ENCODE data around the gene NUP98.
"Not testable (repeated sequence)": the region's sequence is repeated elsewhere in the genome, so short reads cannot be mapped to it uniquely, and the experiment has no call there.

NUP98 gene

GRCh38 chr11:3826721-3827120 is 29.4 kb upstream of the NUP98 start:
- no peak for DNase-seq (ENCODE audit: low spot score)

- no peak for DNase-seq (ENCODE audit: low spot score)
These were observed 28.3 kb upstream of the NUP98 start for GRCh38 chr11:3825473-3826154.

- DNase-seq (ENCODE audit: low spot score), result peak; percentile 76
These were observed 27.5 kb upstream of the NUP98 start for GRCh38 chr11:3824714-3825472.

- DNase-seq (ENCODE audit: low spot score), result no peak
These were observed 26.6 kb upstream of the NUP98 start for GRCh38 chr11:3823762-3824506.

- no peak for DNase-seq (ENCODE audit: low spot score)
These were observed 25.9 kb upstream of the NUP98 start for GRCh38 chr11:3823303-3823702.

GRCh38 chr11:3822312-3822711 is 25.0 kb upstream of the NUP98 start:
- no peak for DNase-seq (ENCODE audit: low spot score)

GRCh38 chr11:3820971-3821370 is 23.6 kb upstream of the NUP98 start:
- no peak for DNase-seq (ENCODE audit: low spot score)

- DNase-seq (ENCODE audit: low spot score), result no peak
These were observed 19.9 kb upstream of the NUP98 start for GRCh38 chr11:3817181-3817800.

- DNase-seq (ENCODE audit: low spot score), result no peak
These were observed 19.3 kb upstream of the NUP98 start for GRCh38 chr11:3816673-3817072.

GRCh38 chr11:3815845-3816244 is 18.5 kb upstream of the NUP98 start:
- DNase-seq (ENCODE audit: low spot score), result no peak

GRCh38 chr11:3814832-3815231 is 17.5 kb upstream of the NUP98 start:
- DNase-seq (ENCODE audit: low spot score), result not testable (repeated sequence)

GRCh38 chr11:3810951-3811350 is 13.6 kb upstream of the NUP98 start:
- no peak for DNase-seq (ENCODE audit: low spot score)

GRCh38 chr11:3810446-3810845 is 13.1 kb upstream of the NUP98 start:
- no peak for DNase-seq (ENCODE audit: low spot score)

- DNase-seq (ENCODE audit: low spot score), result no peak
These were observed 12.2 kb upstream of the NUP98 start for GRCh38 chr11:3809624-3809928.

- peak; percentile 62 for DNase-seq (ENCODE audit: low spot score)
These were observed 11.7 kb upstream of the NUP98 start for GRCh38 chr11:3808861-3809623.

- peak; percentile 52 for DNase-seq (ENCODE audit: low spot score)
These were observed 10.8 kb upstream of the NUP98 start, which contains the start of gene PGAP2 for GRCh38 chr11:3807909-3808860. PGAP2 (plus strand) TSS chr11:3808560; CDS start chr11:3811260, 2,700 bp downstream.

- no peak for DNase-seq (ENCODE audit: low spot score)
These were observed 6.6 kb upstream of the NUP98 start for GRCh38 chr11:3803726-3804495.

GRCh38 chr11:3802011-3802790 is 4.8 kb upstream of the NUP98 start:
- DNase-seq (ENCODE audit: low spot score), result no peak

- no peak for DNase-seq (ENCODE audit: low spot score)
These were observed 2.5 kb upstream of the NUP98 start for GRCh38 chr11:3799873-3800272.
